ENCODE results near the gene SOHLH1.

GRCh38 chr9:135647884-135648283 is 51.4 kb downstream of the SOHLH1 start:
- TF ChIP-seq FOXA1 (IDR thresholded peaks at IDR 0.05) (no peak), FOXK2 (IDR thresholded peaks at IDR 0.05) (no peak), ELF4 (IDR thresholded peaks at IDR 0.05) (no peak), FOXM1 (IDR thresholded peaks at IDR 0.05; ENCODE audit: borderline replicate concordance) (no peak), BHLHE40 (IDR thresholded peaks at IDR 0.05; ENCODE audit: borderline replicate concordance) (no peak), CTBP1 (IDR thresholded peaks at IDR 0.05; ENCODE audit: borderline replicate concordance) (no peak), ZNF384 (IDR thresholded peaks at IDR 0.05) (no peak), NFRKB (IDR thresholded peaks at IDR 0.05) (no peak), SUZ12 (IDR thresholded peaks at IDR 0.05) (no peak), SP1 (IDR thresholded peaks at IDR 0.05) (no peak), TARDBP (IDR thresholded peaks at IDR 0.05) (no peak), LEF1 (IDR thresholded peaks at IDR 0.05; ENCODE audit: borderline replicate concordance) (no peak)

Data from HEK293T (cell line).